Liver (tissue), 9 donors: Measurements from ENCODE around the gene OR7C2. TPM values are rescaled to one million over a fixed set of nuclear protein-coding genes. Genes with fewer than 3 reads are reported as not detected.

Experiments
- DNase-seq: peaks from one replicate; pipeline ENCODE4 v3.0.0-alpha.2; 2017; ENCODE audit warnings: low spot score
- H3K27ac ChIP-seq, 2 donors: one replicate each; pipeline ENCODE4 v1.7.0; 2013; ENCODE audit warnings: inconsistent platforms in 2 of 2, low read length in 2 of 2, control low read depth in 1 of 2, low read depth in 1 of 2, mild to moderate bottlenecking in 1 of 2
- H3K27me3 ChIP-seq, 4 donors: one replicate each; pipeline versions ENCODE4 v1.6.1 to v1.7.0; 2013; ENCODE audit warnings: low read length in 3 of 4, inconsistent platforms in 1 of 4, mild to moderate bottlenecking in 1 of 4, moderate library complexity in 1 of 4; ENCODE audit not compliant: control insufficient read depth in 4 of 4, insufficient read depth in 4 of 4
- H3K36me3 ChIP-seq, 4 donors: one replicate each; pipeline versions ENCODE4 v1.6.1 to v1.7.0; 2013; ENCODE audit warnings: low read length in 3 of 4, mild to moderate bottlenecking in 3 of 4, low read depth in 1 of 4, moderate library complexity in 1 of 4; ENCODE audit not compliant: control insufficient read depth in 4 of 4, insufficient read depth in 3 of 4
- H3K4me1 ChIP-seq, 4 donors: one replicate each; pipeline versions ENCODE4 v1.6.1 to v1.7.0; 2013; ENCODE audit warnings: low read length in 3 of 4, mild to moderate bottlenecking in 3 of 4, moderate library complexity in 1 of 4; ENCODE audit not compliant: control insufficient read depth in 4 of 4, insufficient read depth in 4 of 4
- H3K4me3 ChIP-seq, 3 donors: one replicate each; pipeline versions ENCODE4 v1.6.1 to v1.7.0; 2013; ENCODE audit warnings: low read length in 3 of 3, control low read depth in 1 of 3, low read depth in 1 of 3, mild to moderate bottlenecking in 1 of 3
- H3K9ac ChIP-seq, 2 donors: one replicate each; pipeline ENCODE4 v1.7.0; 2013; ENCODE audit warnings: low read length in 2 of 2, mild to moderate bottlenecking in 2 of 2, moderate library complexity in 2 of 2, control low read depth in 1 of 2, low read depth in 1 of 2
- H3K9me3 ChIP-seq, 4 donors: one replicate each; pipeline versions ENCODE4 v1.6.1 to v1.7.0; 2013; ENCODE audit warnings: low read length in 3 of 4; ENCODE audit not compliant: control insufficient read depth in 4 of 4
- ATF3 ChIP-seq: IDR thresholded peaks from 2 replicates; pipeline ENCODE4 v1.6.1; 2016; ENCODE audit warnings: antibody characterized with exemption
- EGR1 ChIP-seq, 2 donors: IDR thresholded peaks; 2 replicates each; pipeline ENCODE4 v1.6.1; 2016 to 2018; ENCODE audit warnings: antibody characterized with exemption in 2 of 2, low read depth in 2 of 2
- FOXA1 ChIP-seq: IDR thresholded peaks from 2 replicates; pipeline ENCODE4 v1.6.1; 2016; ENCODE audit warnings: antibody characterized with exemption
- FOXA2 ChIP-seq: IDR thresholded peaks from 2 replicates; pipeline ENCODE4 v1.6.1; 2016; ENCODE audit warnings: antibody characterized with exemption
- GABPA ChIP-seq, 2 donors: IDR thresholded peaks in 1 of 2; conservative IDR thresholded peaks in 1 of 2; 2 replicates each; pipeline ENCODE4 v1.6.1; 2016; ENCODE audit warnings: antibody characterized with exemption in 2 of 2, mild to moderate bottlenecking in 1 of 2, moderate library complexity in 1 of 2
- HNF4A ChIP-seq, 2 donors: conservative IDR thresholded peaks; 2 replicates each; pipeline ENCODE4 v1.6.1; 2016; ENCODE audit warnings: antibody characterized with exemption in 2 of 2, mild to moderate bottlenecking in 2 of 2
- HNF4G ChIP-seq: IDR thresholded peaks from 2 replicates; pipeline ENCODE4 v1.6.1; 2016; ENCODE audit warnings: antibody characterized with exemption
- JUND ChIP-seq, 2 donors: IDR thresholded peaks; 2 replicates each; pipeline ENCODE4 v1.6.1; 2016; ENCODE audit warnings: antibody characterized with exemption in 2 of 2
- NR2F2 ChIP-seq: IDR thresholded peaks from 2 replicates; pipeline ENCODE4 v1.6.1; 2016; ENCODE audit warnings: antibody characterized with exemption
- RAD21 ChIP-seq, 2 donors: IDR thresholded peaks; 2 replicates each; pipeline ENCODE4 v1.6.1; 2016; ENCODE audit warnings: antibody characterized with exemption in 2 of 2, mild to moderate bottlenecking in 2 of 2
- REST ChIP-seq: IDR thresholded peaks from 2 replicates; pipeline ENCODE4 v1.6.1; 2016; ENCODE audit warnings: antibody characterized with exemption, mild to moderate bottlenecking
- RXRA ChIP-seq, 2 donors: IDR thresholded peaks; 2 replicates each; pipeline ENCODE4 v1.6.1; 2017 to 2018; ENCODE audit warnings: antibody characterized with exemption in 2 of 2, mild to moderate bottlenecking in 1 of 2
- TAF1 ChIP-seq: conservative IDR thresholded peaks from 2 replicates; pipeline ENCODE4 v1.6.1; 2016; ENCODE audit warnings: antibody characterized with exemption, mild to moderate bottlenecking
- YY1 ChIP-seq: IDR thresholded peaks from 2 replicates; pipeline ENCODE4 v1.6.1; 2016; ENCODE audit warnings: antibody characterized with exemption, mild to moderate bottlenecking
- WGBS: extraction: QIAGEN DNeasy Blood & Tissue Kit; methylation state at CpG from one replicate; pipeline ENCODE4 v1.1.7; 2013; 5-methylcytosine and 5-hydroxymethylcytosine counted together
- polyA plus RNA-seq, 2 donors: library from polyadenylated mRNA; stranded (reverse) in 1 of 2; unstranded in 1 of 2; fragments of 200-250 nt in 1 of 2; fragments of >200 nt in 1 of 2; fragmentation: Nextera tagmentation in 1 of 2; extraction: Ambion mirVana in 1 of 2; gene quantifications; one replicate each; pipeline versions ENCODE4 v1.2.1 to v1.2.3, GENCODE V29; 2013 to 2015
- total RNA-seq, 2 donors: library from RNA; depleted of rRNA; stranded (reverse); fragments of >200 nt; gene quantifications; one replicate each; pipeline ENCODE4 v1.2.3, GENCODE V29; 2014
- TF ChIP-seq, protein P1 (sequence below): IDR thresholded peaks from 2 replicates; pipeline ENCODE4 v1.6.1; 2016; ENCODE audit warnings: antibody characterized with exemption
- TF ChIP-seq, protein P2 (sequence below): fragments of 150-350 bp; IDR thresholded peaks from 2 replicates; pipeline ENCODE4 v1.5.1; 2017; ENCODE audit warnings: improper control_type of control experiment, low read depth, low read length; ENCODE audit not compliant: missing input control
- TF ChIP-seq, protein P3 (sequence below): IDR thresholded peaks from 2 replicates; pipeline ENCODE4 v1.6.1; 2016; ENCODE audit warnings: antibody characterized with exemption
- donor health status: healthy.
- donor health status: healthy.
- donor health status: healthy.
- donor health status: healthy.
- donor health status: healthy.

OR7C2 gene
- total and polyA plus RNA-seq, 4 donors, result not detected

DNA sequence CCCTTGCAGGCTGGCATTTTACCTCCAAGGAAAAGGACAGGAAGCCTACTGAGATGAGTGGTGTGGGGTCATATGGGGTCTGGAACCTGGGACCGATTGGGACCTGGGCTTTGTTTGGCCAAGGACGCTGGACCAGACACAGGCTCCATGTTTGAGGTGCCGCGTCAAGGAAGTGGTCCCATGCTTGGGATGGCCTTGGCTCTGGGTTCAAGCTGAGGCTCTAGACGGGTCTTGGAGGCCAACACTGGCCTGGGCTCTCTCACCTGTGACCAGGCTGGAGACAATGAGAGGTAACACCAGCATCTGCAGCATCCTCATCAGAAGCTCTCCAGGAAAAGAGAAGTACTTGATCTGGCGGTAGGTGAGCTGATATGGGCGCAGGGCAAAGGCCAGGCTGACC, 30.2 kb downstream of the OR7C2 start:
- Histone ChIP-seq H3K4me1 (no peaks in the 10 kb centered on the region), H3K9ac (no peak overlapping the region), H3K4me3 (no peak overlapping the region), H3K27ac (no peak overlapping the region), H3K36me3 (no peaks in the 10 kb centered on the region), H3K9me3 (no peaks in the 10 kb centered on the region), H3K27me3 (no peaks in the 10 kb centered on the region)
- DNase-seq, result no peak
- 85% methylated on average over 7 of the region's 7 CpGs for WGBS
- no peak for TF ChIP-seq FOXA1
- TF ChIP-seq, protein P1, sequence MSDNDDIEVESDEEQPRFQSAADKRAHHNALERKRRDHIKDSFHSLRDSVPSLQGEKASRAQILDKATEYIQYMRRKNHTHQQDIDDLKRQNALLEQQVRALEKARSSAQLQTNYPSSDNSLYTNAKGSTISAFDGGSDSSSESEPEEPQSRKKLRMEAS, result no peak
- TF ChIP-seq REST, result no peak
- TF ChIP-seq JUND (IDR thresholded peaks at IDR 0.05), result no peak

DNA sequence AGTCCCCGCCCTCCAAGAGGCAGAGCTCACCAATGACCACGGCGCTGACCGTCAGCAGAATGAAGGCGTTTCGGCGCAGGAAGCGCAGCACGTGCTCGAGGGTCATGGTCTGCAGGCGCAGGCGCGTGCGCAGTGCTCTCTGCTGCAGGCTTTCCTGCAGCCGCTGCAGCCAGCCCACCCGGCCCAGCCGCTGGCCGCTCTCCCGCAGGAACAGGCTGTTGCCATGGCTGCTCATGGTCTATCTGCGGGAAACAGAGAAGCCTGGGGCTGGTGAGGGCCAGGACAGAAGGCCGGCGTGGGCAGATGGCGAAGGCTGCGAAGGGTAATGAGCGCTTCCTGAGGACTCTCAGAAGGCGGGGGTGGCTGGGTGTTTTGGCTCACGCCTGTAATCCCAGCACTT, 31.4 kb downstream of the OR7C2 start:
- WGBS, result 88% methylated on average over 27 of the region's 27 CpGs
- H3K36me3 ChIP-seq, result no peaks in the 10 kb centered on the region
- no peak overlapping the region for H3K4me3 ChIP-seq
- TF ChIP-seq, protein P1, result no peak
- no peaks in the 10 kb centered on the region for H3K4me1 ChIP-seq
- H3K27me3 ChIP-seq, result peaks cover 0 to 3% (median 0%) of the 10 kb centered on the region in 4 donors
- DNase-seq, result no peak
- no peak overlapping the region for H3K27ac ChIP-seq
- no peak overlapping the region for H3K9ac ChIP-seq
- no peaks in the 10 kb centered on the region for H3K9me3 ChIP-seq

- Histone ChIP-seq H3K4me1 (peaks cover 0 to 2% (median 0%) of the 10 kb centered on the region in 4 donors), H3K9ac (no peak overlapping the region), H3K27me3 (peaks cover 0 to 9% (median 3%) of the 10 kb centered on the region in 4 donors), H3K27ac (no peak overlapping the region), H3K36me3 (no peaks in the 10 kb centered on the region), H3K9me3 (no peaks in the 10 kb centered on the region), H3K4me3 (no peak overlapping the region)
- DNase-seq, result no peak
- TF ChIP-seq YY1 (no peak), REST (no peak), EGR1 (IDR thresholded peaks at IDR 0.05; ENCODE audit: low read depth in 2 of 2) (no peak), FOXA1 (no peak), GABPA (IDR thresholded peaks at IDR 0.05 in 1 of 2, conservative IDR thresholded peaks at IDR 0.05 in 1 of 2) (no peak), TAF1 (no peak), RAD21 (IDR thresholded peaks at IDR 0.05) (no peak), RXRA (IDR thresholded peaks at IDR 0.05) (no peak), HNF4A (conservative IDR thresholded peaks at IDR 0.05) (no peak), FOXA2 (no peak), ATF3 (no peak), JUND (IDR thresholded peaks at IDR 0.05) (no peak), NR2F2 (no peak), HNF4G (no peak)
- TF ChIP-seq, protein P2, sequence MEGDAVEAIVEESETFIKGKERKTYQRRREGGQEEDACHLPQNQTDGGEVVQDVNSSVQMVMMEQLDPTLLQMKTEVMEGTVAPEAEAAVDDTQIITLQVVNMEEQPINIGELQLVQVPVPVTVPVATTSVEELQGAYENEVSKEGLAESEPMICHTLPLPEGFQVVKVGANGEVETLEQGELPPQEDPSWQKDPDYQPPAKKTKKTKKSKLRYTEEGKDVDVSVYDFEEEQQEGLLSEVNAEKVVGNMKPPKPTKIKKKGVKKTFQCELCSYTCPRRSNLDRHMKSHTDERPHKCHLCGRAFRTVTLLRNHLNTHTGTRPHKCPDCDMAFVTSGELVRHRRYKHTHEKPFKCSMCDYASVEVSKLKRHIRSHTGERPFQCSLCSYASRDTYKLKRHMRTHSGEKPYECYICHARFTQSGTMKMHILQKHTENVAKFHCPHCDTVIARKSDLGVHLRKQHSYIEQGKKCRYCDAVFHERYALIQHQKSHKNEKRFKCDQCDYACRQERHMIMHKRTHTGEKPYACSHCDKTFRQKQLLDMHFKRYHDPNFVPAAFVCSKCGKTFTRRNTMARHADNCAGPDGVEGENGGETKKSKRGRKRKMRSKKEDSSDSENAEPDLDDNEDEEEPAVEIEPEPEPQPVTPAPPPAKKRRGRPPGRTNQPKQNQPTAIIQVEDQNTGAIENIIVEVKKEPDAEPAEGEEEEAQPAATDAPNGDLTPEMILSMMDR, result no peak
- TF ChIP-seq, protein P3, sequence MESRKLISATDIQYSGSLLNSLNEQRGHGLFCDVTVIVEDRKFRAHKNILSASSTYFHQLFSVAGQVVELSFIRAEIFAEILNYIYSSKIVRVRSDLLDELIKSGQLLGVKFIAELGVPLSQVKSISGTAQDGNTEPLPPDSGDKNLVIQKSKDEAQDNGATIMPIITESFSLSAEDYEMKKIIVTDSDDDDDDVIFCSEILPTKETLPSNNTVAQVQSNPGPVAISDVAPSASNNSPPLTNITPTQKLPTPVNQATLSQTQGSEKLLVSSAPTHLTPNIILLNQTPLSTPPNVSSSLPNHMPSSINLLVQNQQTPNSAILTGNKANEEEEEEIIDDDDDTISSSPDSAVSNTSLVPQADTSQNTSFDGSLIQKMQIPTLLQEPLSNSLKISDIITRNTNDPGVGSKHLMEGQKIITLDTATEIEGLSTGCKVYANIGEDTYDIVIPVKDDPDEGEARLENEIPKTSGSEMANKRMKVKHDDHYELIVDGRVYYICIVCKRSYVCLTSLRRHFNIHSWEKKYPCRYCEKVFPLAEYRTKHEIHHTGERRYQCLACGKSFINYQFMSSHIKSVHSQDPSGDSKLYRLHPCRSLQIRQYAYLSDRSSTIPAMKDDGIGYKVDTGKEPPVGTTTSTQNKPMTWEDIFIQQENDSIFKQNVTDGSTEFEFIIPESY, result no peak
- 73% methylated on average over 4 of the region's 4 CpGs for WGBS
These were observed 33.2 kb downstream of the OR7C2 start for GRCh38 chr19:14974488-14974887.
